Uterus (tissue), 2 donors: ENCODE measurements around the gene KLHL41.

Experiments
- POLR2A ChIP-seq, 2 donors: fragments of 450-650 bp; IDR thresholded peaks; one replicate each; pipeline ENCODE4 v1.6.1; 2016; ENCODE audit warnings: antibody characterized with exemption in 2 of 2, mild to moderate bottlenecking in 1 of 2, moderate library complexity in 1 of 2
- TF ChIP-seq, protein P1 (sequence below), 4 experiments: fragments of 200-600 bp in 2 of 4; fragments of 450-650 bp in 2 of 4; sonication (generic) in 2 of 4; IDR thresholded peaks; one replicate each; pipeline ENCODE4 v1.5.1; 2016 to 2019; ENCODE audit warnings: antibody characterized with exemption in 4 of 4, mild to moderate bottlenecking in 2 of 4, moderate library complexity in 1 of 4

DNA sequence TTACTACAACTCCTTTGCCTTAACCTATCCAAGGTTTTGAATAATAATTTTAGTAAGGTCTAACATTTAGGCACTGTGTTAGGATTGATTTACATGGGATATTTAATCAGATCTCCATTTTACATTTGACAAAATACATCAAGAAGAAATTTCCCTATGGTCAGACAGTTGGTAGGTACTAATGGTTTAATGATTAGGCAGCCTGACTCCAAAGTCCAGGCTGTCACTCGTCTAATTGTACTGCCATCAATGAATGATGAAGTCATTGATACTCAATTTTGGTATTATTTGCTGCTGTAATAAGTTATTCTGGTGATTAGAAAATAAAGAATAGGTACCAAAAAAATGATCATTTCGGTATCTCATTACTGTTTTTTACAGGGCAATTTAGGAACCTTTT is 16.1 kb upstream of the KLHL41 start:
- TF ChIP-seq, protein P1, sequence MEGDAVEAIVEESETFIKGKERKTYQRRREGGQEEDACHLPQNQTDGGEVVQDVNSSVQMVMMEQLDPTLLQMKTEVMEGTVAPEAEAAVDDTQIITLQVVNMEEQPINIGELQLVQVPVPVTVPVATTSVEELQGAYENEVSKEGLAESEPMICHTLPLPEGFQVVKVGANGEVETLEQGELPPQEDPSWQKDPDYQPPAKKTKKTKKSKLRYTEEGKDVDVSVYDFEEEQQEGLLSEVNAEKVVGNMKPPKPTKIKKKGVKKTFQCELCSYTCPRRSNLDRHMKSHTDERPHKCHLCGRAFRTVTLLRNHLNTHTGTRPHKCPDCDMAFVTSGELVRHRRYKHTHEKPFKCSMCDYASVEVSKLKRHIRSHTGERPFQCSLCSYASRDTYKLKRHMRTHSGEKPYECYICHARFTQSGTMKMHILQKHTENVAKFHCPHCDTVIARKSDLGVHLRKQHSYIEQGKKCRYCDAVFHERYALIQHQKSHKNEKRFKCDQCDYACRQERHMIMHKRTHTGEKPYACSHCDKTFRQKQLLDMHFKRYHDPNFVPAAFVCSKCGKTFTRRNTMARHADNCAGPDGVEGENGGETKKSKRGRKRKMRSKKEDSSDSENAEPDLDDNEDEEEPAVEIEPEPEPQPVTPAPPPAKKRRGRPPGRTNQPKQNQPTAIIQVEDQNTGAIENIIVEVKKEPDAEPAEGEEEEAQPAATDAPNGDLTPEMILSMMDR (IDR thresholded peaks at IDR 0.05): no peak
- no peak for TF ChIP-seq POLR2A (IDR thresholded peaks at IDR 0.05)
